ENCODE measurements around the gene BTBD6. TPM values are rescaled to one million over a fixed set of nuclear protein-coding genes. Genes with fewer than 3 reads are reported as not detected.

The BTBD6 gene
- total and polyA plus RNA-seq, 2 donors (not counting 3 experiments of a cell fraction or from before 2014, with no cell fraction given) = 63.1 to 65.0 TPM

DNA sequence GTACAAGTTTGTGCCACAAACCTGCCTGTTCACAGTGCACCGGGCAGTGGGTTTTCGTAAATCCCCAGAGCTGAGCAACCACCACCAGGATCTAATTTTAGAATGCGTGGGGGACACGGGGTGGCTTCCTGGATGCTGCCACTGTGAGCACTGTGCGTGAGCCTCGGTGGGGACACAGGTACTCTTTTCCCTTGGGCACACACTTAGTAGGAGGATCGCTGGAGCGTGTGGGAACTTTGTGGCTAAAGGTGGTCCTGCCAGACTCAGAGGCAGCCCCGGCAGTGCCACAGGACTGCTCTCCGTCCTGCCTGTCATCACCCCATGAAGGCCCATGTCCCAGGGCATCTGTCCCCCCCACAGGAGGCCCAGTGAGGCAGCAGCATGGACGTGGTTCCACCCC, 21.1 kb downstream of the BTBD6 start:
- Histone ChIP-seq H3K27me3 (ENCODE audit: control insufficient read depth in 2 of 2, insufficient read depth in 2 of 2, low read length in 2 of 2) (no peaks in the 10 kb centered on the region), H3K79me2 (ENCODE audit: control insufficient read depth, insufficient read depth, low read length) (peaks cover 2% of the 10 kb centered on the region), H3K4me3 (replicated peaks in 1 of 3; ENCODE audit: insufficient read depth in 1 of 3, low read depth in 1 of 3, low read length in 3 of 3) (no peak overlapping the region), H3K36me3 (ENCODE audit: control insufficient read depth in 2 of 2, extremely low read depth in 1 of 2, insufficient read depth in 2 of 2, low read length in 2 of 2) (peaks cover 0 to 5% of the 10 kb centered on the region in 2 experiments), H4K20me1 (replicated peaks; ENCODE audit: control insufficient read depth, extremely low read depth, insufficient read depth, low read length) (no peaks in the 10 kb centered on the region), H3K9me3 (replicated peaks; ENCODE audit: control insufficient read depth, insufficient read depth, low read length) (no peaks in the 10 kb centered on the region), H3K9ac (replicated peaks; ENCODE audit: extremely low read depth, insufficient read depth, low read length) (no peak overlapping the region), H3K9me1 (replicated peaks; ENCODE audit: control insufficient read depth, extremely low read depth, insufficient read depth, low read length) (no peaks in the 10 kb centered on the region), H3K4me1 (ENCODE audit: control insufficient read depth, extremely low read depth, insufficient read depth, low read length) (no peaks in the 10 kb centered on the region), H3K27ac (ENCODE audit: insufficient read depth, low read depth, low read length) (no peak overlapping the region), H3K4me2 (ENCODE audit: insufficient read depth, low read length) (no peak overlapping the region), H2AFZ (ENCODE audit: low read depth, low read length) (no peak overlapping the region)
- CTCF ChIA-PET = interaction anchor here (1.4 to 1.8 kb wide), 2 partner anchors 21 to 83 kb away, joined by 4 to 6 read pairs; partner anchors contain the start of gene BTBD6
- POLR2A ChIA-PET = no interaction called here
- DNase-seq (ENCODE audit: low read depth, low spot score) (no peak), FAIRE-seq (no peak)
- no peak for TF ChIP-seq POLR2AphosphoS5 (IDR thresholded peaks at IDR 0.05; ENCODE audit: insufficient read depth, low read depth, low read length)
- no peak for TF ChIP-seq JUN (IDR thresholded peaks at IDR 0.05; ENCODE audit: borderline replicate concordance, insufficient read depth, insufficient read length, low read depth)
- TF ChIP-seq EZH2 (IDR thresholded peaks at IDR 0.05; ENCODE audit: borderline replicate concordance, low read depth, low read length, severe bottlenecking) = no peak
- TF ChIP-seq, protein P1, sequence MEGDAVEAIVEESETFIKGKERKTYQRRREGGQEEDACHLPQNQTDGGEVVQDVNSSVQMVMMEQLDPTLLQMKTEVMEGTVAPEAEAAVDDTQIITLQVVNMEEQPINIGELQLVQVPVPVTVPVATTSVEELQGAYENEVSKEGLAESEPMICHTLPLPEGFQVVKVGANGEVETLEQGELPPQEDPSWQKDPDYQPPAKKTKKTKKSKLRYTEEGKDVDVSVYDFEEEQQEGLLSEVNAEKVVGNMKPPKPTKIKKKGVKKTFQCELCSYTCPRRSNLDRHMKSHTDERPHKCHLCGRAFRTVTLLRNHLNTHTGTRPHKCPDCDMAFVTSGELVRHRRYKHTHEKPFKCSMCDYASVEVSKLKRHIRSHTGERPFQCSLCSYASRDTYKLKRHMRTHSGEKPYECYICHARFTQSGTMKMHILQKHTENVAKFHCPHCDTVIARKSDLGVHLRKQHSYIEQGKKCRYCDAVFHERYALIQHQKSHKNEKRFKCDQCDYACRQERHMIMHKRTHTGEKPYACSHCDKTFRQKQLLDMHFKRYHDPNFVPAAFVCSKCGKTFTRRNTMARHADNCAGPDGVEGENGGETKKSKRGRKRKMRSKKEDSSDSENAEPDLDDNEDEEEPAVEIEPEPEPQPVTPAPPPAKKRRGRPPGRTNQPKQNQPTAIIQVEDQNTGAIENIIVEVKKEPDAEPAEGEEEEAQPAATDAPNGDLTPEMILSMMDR (IDR thresholded peaks at IDR 0.05; ENCODE audit: extremely low read depth in 1 of 2, insufficient read depth in 1 of 2, low read depth in 1 of 2, low read length in 2 of 2) = no peak
- no peak for TF ChIP-seq FOS (IDR thresholded peaks at IDR 0.05; ENCODE audit: borderline replicate concordance, insufficient read depth, low read length)
- TF ChIP-seq, protein P2, sequence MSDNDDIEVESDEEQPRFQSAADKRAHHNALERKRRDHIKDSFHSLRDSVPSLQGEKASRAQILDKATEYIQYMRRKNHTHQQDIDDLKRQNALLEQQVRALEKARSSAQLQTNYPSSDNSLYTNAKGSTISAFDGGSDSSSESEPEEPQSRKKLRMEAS (IDR thresholded peaks at IDR 0.05; ENCODE audit: insufficient read depth, insufficient read length) = no peak
- no peak for TF ChIP-seq GATA2 (IDR thresholded peaks at IDR 0.05; ENCODE audit: insufficient read depth, insufficient read length, low read depth, low read length)
- no peak for TF ChIP-seq POLR2A (IDR thresholded peaks at IDR 0.05; ENCODE audit: low read depth, low read length)
- no peak for TF ChIP-seq MYC (IDR thresholded peaks at IDR 0.05; ENCODE audit: low read depth, low read length)
- intact Hi-C loops (cut with micrococcal nuclease) (no loop called here), dilution Hi-C loops (cut with MboI; ENCODE audit: extremely low pct_ligation_motif_present, low sequenced_read_pairs) (no loop called here)
- BruUV-seq (replicated peaks) = no TSS peak
